Lung (tissue), 12 donors: Measurements from ENCODE around the gene PHC1. TPM values are rescaled to one million over a fixed set of nuclear protein-coding genes. Genes with fewer than 3 reads are reported as not detected.

ENCODE experiments used
- ATAC-seq: fragments of 200-7000 bp; cut with Tn5 transposase; one replicate; pipeline ENCODE4 v1.9.1; 2020; ENCODE audit warnings: moderate number of reproducible peaks; ENCODE audit not compliant: insufficient read depth, low FRiP score
- DNase-seq, 3 donors: peaks; one replicate each; pipeline ENCODE4 v3.0.0-alpha.2; 2013 to 2017
- H3K27ac ChIP-seq, 2 donors: one replicate each; pipeline ENCODE4 v1.5.1; 2013; ENCODE audit warnings: mild to moderate bottlenecking in 2 of 2, moderate library complexity in 2 of 2, control low read depth in 1 of 2, inconsistent platforms in 1 of 2, low read depth in 1 of 2, low read length in 1 of 2
- H3K27me3 ChIP-seq, 3 donors: one replicate each; pipeline ENCODE4 v1.5.1; 2013; ENCODE audit warnings: low read length in 2 of 3; ENCODE audit not compliant: control insufficient read depth in 3 of 3, insufficient read depth in 3 of 3
- H3K36me3 ChIP-seq, 4 donors: one replicate each; pipeline ENCODE4 v1.5.1; 2013; ENCODE audit warnings: low read length in 4 of 4, mild to moderate bottlenecking in 1 of 4, moderate library complexity in 1 of 4; ENCODE audit not compliant: control insufficient read depth in 4 of 4, insufficient read depth in 4 of 4
- H3K4me1 ChIP-seq, 5 donors: one replicate each; pipeline ENCODE4 v1.5.1; 2013; ENCODE audit warnings: low read length in 5 of 5, mild to moderate bottlenecking in 2 of 5, moderate library complexity in 1 of 5; ENCODE audit not compliant: control insufficient read depth in 5 of 5, insufficient read depth in 5 of 5
- H3K4me3 ChIP-seq: one replicate; pipeline ENCODE4 v1.5.1; 2013; ENCODE audit warnings: mild to moderate bottlenecking, control low read depth, moderate library complexity
- H3K9ac ChIP-seq, 2 donors: one replicate each; pipeline ENCODE4 v1.5.1; 2013; ENCODE audit warnings: low read length in 2 of 2, control low read depth in 1 of 2; ENCODE audit not compliant: insufficient read depth in 1 of 2
- H3K9me3 ChIP-seq, 4 donors: one replicate each; pipeline ENCODE4 v1.5.1; 2013; ENCODE audit warnings: low read length in 3 of 4, mild to moderate bottlenecking in 1 of 4, moderate library complexity in 1 of 4; ENCODE audit not compliant: control insufficient read depth in 4 of 4, insufficient read depth in 3 of 4
- CTCF ChIP-seq: IDR thresholded peaks from 2 replicates; pipeline ENCODE4 v1.5.1; 2012; ENCODE audit warnings: mild to moderate bottlenecking; ENCODE audit errors: control extremely low read depth, extremely low read depth
- WGBS, 2 donors: extraction: QIAGEN DNeasy Blood & Tissue Kit; methylation state at CpG; one replicate each; pipeline ENCODE4 v1.1.7; 2013; 5-methylcytosine and 5-hydroxymethylcytosine counted together
- polyA plus RNA-seq, 2 donors: library from polyadenylated mRNA; stranded (reverse); fragments of 200-250 nt; gene quantifications; one replicate each; pipeline ENCODE4 v1.2.1, GENCODE V29; 2013
- total RNA-seq, 2 donors: library from RNA; depleted of rRNA in 1 of 2; stranded (reverse); fragments of >200 nt in 1 of 2; gene quantifications; one replicate each; pipeline ENCODE4 v1.2.1, GENCODE V29; 2014 to 2021
- donor health status: control.
- donor health status: control.
- donor health status: Bipolar disorder and iron deficiency.
- donor health status: healthy.
- donor health status: DM: yes; HTN: yes; CAD: no.

The PHC1 gene
- total and polyA plus RNA-seq, 4 donors: 17.4 to 63.5 (median 29.4) TPM

- no peaks in the 10 kb centered on the region for H3K27me3 ChIP-seq
- H3K36me3 ChIP-seq: no peaks in the 10 kb centered on the region
- no peak for DNase-seq
- ATAC-seq: no peak
- no peak for TF ChIP-seq CTCF
- H3K9ac ChIP-seq: no peak overlapping the region
- WGBS, 2 donors: 55 to 70% methylated on average over 2 of the region's 2 CpGs
- H3K4me3 ChIP-seq: no peak overlapping the region
- peaks cover 0 to 9% (median 1%) of the 10 kb centered on the region in 4 donors for H3K9me3 ChIP-seq
- no peaks in the 10 kb centered on the region for H3K4me1 ChIP-seq
- no peak overlapping the region for H3K27ac ChIP-seq
Observed at GRCh38 chr12:8969861-8970411, 55.6 kb downstream of the PHC1 start.

- no peak for TF ChIP-seq CTCF
- DNase-seq (no peak), ATAC-seq (no peak)
- Histone ChIP-seq H3K27ac (no peak overlapping the region), H3K4me3 (no peak overlapping the region), H3K9me3 (peaks cover 0 to 9% (median 1%) of the 10 kb centered on the region in 4 donors), H3K36me3 (no peaks in the 10 kb centered on the region), H3K9ac (no peak overlapping the region), H3K27me3 (no peaks in the 10 kb centered on the region), H3K4me1 (no peaks in the 10 kb centered on the region)
- WGBS, 2 donors: 52 to 59% methylated on average over 1 of the region's 1 CpG
Observed at GRCh38 chr12:8970432-8970831, 56.1 kb downstream of the PHC1 start.

- no peak overlapping the region for H3K9ac ChIP-seq
- H3K4me3 ChIP-seq: no peak overlapping the region
- H3K9me3 ChIP-seq: peaks cover 0 to 13% (median 4%) of the 10 kb centered on the region in 4 donors
- no peak for TF ChIP-seq CTCF
- 92 to 99% methylated on average over 3 of the region's 3 CpGs for WGBS, 2 donors
- no peaks in the 10 kb centered on the region for H3K4me1 ChIP-seq
- no peaks in the 10 kb centered on the region for H3K36me3 ChIP-seq
- ATAC-seq (no peak), DNase-seq (no peak)
- no peaks in the 10 kb centered on the region for H3K27me3 ChIP-seq
- H3K27ac ChIP-seq: no peak overlapping the region
Observed at GRCh38 chr12:8980137-8980536, 65.8 kb downstream of the PHC1 start.

GRCh38 chr12:8985213-8985754, 71.0 kb downstream of the PHC1 start:
- H3K27ac ChIP-seq: no peak overlapping the region
- no peaks in the 10 kb centered on the region for H3K36me3 ChIP-seq
- no peak for TF ChIP-seq CTCF
- H3K4me1 ChIP-seq: peaks cover 0 to 4% (median 0%) of the 10 kb centered on the region in 5 donors
- H3K9ac ChIP-seq: no peak overlapping the region
- H3K9me3 ChIP-seq: peaks cover 0 to 7% (median 2%) of the 10 kb centered on the region in 4 donors
- DNase-seq (no peak), ATAC-seq (no peak)
- H3K4me3 ChIP-seq: no peak overlapping the region
- WGBS, 2 donors: 87 to 96% methylated on average over 1 of the region's 1 CpG
- no peaks in the 10 kb centered on the region for H3K27me3 ChIP-seq
